Measurements from ENCODE around the gene SOCS6.
A peak's percentile ranks its signal among the peaks of the same experiment; 100 is the strongest.

DNA sequence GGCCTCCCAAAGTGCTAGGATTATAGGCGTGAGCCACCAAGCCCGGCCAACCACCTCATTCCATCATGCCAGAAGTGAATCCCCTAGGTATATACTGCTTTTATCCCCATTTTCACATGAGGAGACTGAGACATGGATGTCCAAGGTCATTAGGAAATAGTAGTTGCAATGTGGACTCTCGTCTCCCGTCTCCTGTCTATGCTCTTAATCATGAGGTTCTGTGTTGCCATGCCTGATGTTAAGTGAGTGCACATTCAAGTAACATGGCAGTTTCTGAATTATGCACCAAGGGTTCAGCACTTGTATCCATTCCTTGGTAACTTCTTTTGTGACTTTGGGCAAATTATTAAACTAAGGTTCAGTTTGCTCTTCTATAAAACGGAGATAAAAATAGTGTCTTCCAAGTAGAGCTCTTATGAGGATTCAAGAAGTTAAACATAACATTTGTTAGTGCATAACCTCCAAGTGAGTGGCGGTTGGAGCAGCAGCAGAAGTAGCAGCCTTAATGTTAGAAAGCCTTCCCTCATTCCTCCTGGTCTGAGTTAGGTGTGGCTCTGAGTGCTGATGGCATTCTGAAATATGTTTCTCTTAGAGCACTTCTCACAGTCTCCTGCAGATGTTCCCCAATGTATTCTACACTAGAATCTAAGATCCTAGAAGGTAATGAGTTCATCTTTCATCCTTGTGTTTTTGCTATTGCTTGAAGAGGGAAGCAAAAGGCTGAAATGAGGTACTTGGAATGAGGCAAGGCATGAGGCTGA lies 21.9 kb downstream of the SOCS6 start:
- TF ChIP-seq, protein P1, sequence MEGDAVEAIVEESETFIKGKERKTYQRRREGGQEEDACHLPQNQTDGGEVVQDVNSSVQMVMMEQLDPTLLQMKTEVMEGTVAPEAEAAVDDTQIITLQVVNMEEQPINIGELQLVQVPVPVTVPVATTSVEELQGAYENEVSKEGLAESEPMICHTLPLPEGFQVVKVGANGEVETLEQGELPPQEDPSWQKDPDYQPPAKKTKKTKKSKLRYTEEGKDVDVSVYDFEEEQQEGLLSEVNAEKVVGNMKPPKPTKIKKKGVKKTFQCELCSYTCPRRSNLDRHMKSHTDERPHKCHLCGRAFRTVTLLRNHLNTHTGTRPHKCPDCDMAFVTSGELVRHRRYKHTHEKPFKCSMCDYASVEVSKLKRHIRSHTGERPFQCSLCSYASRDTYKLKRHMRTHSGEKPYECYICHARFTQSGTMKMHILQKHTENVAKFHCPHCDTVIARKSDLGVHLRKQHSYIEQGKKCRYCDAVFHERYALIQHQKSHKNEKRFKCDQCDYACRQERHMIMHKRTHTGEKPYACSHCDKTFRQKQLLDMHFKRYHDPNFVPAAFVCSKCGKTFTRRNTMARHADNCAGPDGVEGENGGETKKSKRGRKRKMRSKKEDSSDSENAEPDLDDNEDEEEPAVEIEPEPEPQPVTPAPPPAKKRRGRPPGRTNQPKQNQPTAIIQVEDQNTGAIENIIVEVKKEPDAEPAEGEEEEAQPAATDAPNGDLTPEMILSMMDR (IDR thresholded peaks at IDR 0.05; ENCODE audit: low read depth, low read length), result peak; percentile 8; the same call in 1 of the 2 replicates
- no peak for TF ChIP-seq EZH2phosphoT487 (IDR thresholded peaks at IDR 0.05; ENCODE audit: low read depth)

Data from OCI-LY3 (cell line).